ENCODE data around the gene TMEM158.

DNA sequence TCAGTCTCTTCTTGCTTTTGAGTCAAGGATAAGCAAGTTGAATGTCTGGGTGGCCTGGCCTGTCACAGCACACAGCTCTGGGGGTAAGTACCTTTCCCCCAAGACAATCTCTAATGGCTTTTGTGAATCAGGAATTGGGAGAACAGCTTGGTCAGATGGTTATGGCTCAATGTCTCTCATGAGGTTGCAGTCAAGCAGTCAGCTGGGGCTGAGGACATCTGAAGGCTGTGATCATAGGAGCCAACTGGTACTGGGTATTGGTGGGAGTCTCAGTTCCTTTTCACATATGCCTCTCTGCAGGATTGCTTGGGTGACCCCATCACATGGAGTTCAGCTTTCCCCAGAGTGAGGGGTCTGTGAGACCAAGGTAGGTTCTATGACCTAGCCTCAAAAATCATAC lies 33.0 kb upstream of the TMEM158 start:
- TF ChIP-seq EZH2 (IDR thresholded peaks at IDR 0.05) (no peak), EZH2phosphoT487 (IDR thresholded peaks at IDR 0.05) (no peak)
- TF ChIP-seq, protein P1, sequence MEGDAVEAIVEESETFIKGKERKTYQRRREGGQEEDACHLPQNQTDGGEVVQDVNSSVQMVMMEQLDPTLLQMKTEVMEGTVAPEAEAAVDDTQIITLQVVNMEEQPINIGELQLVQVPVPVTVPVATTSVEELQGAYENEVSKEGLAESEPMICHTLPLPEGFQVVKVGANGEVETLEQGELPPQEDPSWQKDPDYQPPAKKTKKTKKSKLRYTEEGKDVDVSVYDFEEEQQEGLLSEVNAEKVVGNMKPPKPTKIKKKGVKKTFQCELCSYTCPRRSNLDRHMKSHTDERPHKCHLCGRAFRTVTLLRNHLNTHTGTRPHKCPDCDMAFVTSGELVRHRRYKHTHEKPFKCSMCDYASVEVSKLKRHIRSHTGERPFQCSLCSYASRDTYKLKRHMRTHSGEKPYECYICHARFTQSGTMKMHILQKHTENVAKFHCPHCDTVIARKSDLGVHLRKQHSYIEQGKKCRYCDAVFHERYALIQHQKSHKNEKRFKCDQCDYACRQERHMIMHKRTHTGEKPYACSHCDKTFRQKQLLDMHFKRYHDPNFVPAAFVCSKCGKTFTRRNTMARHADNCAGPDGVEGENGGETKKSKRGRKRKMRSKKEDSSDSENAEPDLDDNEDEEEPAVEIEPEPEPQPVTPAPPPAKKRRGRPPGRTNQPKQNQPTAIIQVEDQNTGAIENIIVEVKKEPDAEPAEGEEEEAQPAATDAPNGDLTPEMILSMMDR (IDR thresholded peaks at IDR 0.05) = no peak
